Suprapubic skin (tissue), 4 donors: ENCODE results near the gene APH1B. TPM values are rescaled to one million over a fixed set of nuclear protein-coding genes. Genes with fewer than 3 reads are reported as not detected.
"Not testable (repeated sequence)": the region's sequence is repeated elsewhere in the genome, so short reads cannot be mapped to it uniquely, and the experiment has no call there.

Source experiments
- DNase-seq, 2 donors: peaks; one replicate each; pipeline ENCODE4 v3.0.0-alpha.2; 2019; ENCODE audit warnings: low spot score in 2 of 2
- H3K27ac ChIP-seq: fragments of 200-600 bp; sonication (generic); one replicate; pipeline ENCODE4 v1.5.1; 2019
- H3K27me3 ChIP-seq: fragments of 200-600 bp; sonication (generic); one replicate; pipeline ENCODE4 v1.5.1; 2019
- H3K36me3 ChIP-seq: fragments of 200-600 bp; sonication (generic); one replicate; pipeline ENCODE4 v1.5.1; 2019
- H3K4me1 ChIP-seq: fragments of 200-600 bp; sonication (generic); one replicate; pipeline ENCODE4 v1.5.1; 2019
- H3K4me3 ChIP-seq: fragments of 200-600 bp; sonication (generic); one replicate; pipeline ENCODE4 v1.5.1; 2019; ENCODE audit warnings: mild to moderate bottlenecking
- H3K9me3 ChIP-seq: fragments of 200-600 bp; sonication (generic); one replicate; pipeline ENCODE4 v1.5.1; 2019
- EP300 ChIP-seq: sonication (generic); formaldehyde crosslinking; IDR thresholded peaks from one replicate; pipeline ENCODE4 v1.6.1; 2017; ENCODE audit warnings: antibody characterized with exemption
- POLR2A ChIP-seq, 2 donors: fragments of 450-650 bp; IDR thresholded peaks; one replicate each; pipeline ENCODE4 v1.6.1; 2017; ENCODE audit warnings: antibody characterized with exemption in 2 of 2, mild to moderate bottlenecking in 2 of 2, moderate library complexity in 2 of 2
- POLR2AphosphoS5 ChIP-seq, 3 donors: sonication (generic); formaldehyde crosslinking; IDR thresholded peaks; one replicate each; pipeline ENCODE4 v1.6.1; 2017; ENCODE audit warnings: antibody characterized with exemption in 3 of 3
- WGBS: methylation state at CpG from one replicate; pipeline ENCODE4 v1.1.5; 2018; 5-methylcytosine and 5-hydroxymethylcytosine counted together
- total RNA-seq, 4 donors: library from RNA; depleted of rRNA; stranded (reverse); fragments of >200 nt; gene quantifications; one replicate each; pipeline ENCODE4 v1.1.0, GENCODE V29; 2016
- TF ChIP-seq, protein P1 (sequence below), 2 donors: fragments of 200-600 bp in 1 of 2; fragments of 450-650 bp in 1 of 2; sonication (generic) in 1 of 2; IDR thresholded peaks; one replicate each; pipeline ENCODE4 v1.5.1; 2016 to 2019; ENCODE audit warnings: antibody characterized with exemption in 2 of 2, mild to moderate bottlenecking in 1 of 2, moderate library complexity in 1 of 2

The APH1B gene
- total RNA-seq, 4 donors from 2014 or later = 4.5 to 12.1 (median 7.1) TPM

DNA sequence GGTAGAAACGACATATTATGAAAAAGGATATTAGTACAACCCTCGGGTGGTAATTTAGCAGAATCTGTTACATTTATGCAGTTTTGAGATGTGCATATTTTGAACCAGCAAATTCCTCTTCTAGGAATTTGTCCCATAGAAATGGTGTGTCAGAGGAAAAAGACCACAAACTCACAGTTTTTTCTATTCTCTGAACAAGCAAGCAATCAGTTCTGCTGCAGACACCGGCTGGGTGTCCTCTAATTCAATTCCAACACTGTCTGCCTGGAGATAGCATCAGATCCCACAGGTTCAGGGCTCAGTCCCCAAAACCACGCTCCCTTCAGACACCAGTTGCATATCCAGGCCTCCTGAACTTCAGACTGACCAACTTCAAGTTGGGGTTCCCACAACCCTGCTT, 36.4 kb downstream of the APH1B start:
- Histone ChIP-seq H3K4me3 (no peak overlapping the region), H3K4me1 (peaks cover 6% of the 10 kb centered on the region), H3K27me3 (no peaks in the 10 kb centered on the region), H3K9me3 (no peaks in the 10 kb centered on the region), H3K36me3 (no peaks in the 10 kb centered on the region), H3K27ac (no peak overlapping the region)
- WGBS = 89% methylated on average over 4 of the region's 4 CpGs
- no peak for DNase-seq
- TF ChIP-seq EP300 = no peak
- TF ChIP-seq POLR2A (IDR thresholded peaks at IDR 0.05) = no peak
- TF ChIP-seq, protein P1, sequence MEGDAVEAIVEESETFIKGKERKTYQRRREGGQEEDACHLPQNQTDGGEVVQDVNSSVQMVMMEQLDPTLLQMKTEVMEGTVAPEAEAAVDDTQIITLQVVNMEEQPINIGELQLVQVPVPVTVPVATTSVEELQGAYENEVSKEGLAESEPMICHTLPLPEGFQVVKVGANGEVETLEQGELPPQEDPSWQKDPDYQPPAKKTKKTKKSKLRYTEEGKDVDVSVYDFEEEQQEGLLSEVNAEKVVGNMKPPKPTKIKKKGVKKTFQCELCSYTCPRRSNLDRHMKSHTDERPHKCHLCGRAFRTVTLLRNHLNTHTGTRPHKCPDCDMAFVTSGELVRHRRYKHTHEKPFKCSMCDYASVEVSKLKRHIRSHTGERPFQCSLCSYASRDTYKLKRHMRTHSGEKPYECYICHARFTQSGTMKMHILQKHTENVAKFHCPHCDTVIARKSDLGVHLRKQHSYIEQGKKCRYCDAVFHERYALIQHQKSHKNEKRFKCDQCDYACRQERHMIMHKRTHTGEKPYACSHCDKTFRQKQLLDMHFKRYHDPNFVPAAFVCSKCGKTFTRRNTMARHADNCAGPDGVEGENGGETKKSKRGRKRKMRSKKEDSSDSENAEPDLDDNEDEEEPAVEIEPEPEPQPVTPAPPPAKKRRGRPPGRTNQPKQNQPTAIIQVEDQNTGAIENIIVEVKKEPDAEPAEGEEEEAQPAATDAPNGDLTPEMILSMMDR (IDR thresholded peaks at IDR 0.05) = no peak
- no peak for TF ChIP-seq POLR2AphosphoS5 (IDR thresholded peaks at IDR 0.05)

DNA sequence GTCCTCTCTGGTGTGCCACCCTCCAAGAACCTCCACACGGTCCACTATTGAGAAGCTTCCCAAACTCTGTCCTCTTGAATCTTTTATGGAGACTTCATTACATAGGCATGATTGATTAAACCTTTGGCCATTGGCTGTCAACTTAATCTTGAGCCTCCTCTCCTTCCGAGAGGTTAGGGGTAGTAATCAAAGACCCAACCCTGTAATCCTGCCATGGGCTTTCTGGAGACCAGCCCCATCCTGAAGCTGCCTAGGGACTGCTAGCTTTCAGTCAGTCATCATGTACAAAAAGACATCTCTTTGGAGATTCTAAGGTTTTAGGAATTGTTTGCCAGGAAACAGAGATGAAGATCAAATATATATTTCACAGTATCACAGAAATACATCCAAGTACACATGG, 37.0 kb downstream of the APH1B start:
- DNase-seq = no peak
- no peak for TF ChIP-seq POLR2A (IDR thresholded peaks at IDR 0.05)
- TF ChIP-seq, protein P1 (IDR thresholded peaks at IDR 0.05) = no peak
- TF ChIP-seq EP300 = no peak
- TF ChIP-seq POLR2AphosphoS5 (IDR thresholded peaks at IDR 0.05) = no peak

DNA sequence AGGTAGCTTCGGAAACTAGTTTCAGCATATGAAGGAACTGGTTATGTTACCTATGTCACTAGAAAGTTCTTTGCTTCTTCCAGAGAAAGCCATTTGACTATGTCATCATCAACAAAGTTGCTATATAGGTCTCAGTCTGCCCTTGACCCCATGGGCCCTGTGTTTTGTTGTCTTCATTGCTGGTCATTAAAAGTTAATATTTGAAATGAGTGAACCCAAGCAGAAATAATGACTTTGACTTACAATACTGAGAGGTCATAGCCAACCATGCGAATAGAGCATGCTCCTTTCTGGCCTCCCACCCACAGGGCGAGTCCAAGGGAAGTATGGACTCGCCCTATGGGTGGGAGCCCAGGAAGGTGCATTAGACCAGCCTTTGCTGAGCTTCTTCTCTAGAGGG, 40.9 kb downstream of the APH1B start:
- Histone ChIP-seq H3K4me1 (peaks cover 3% of the 10 kb centered on the region), H3K27ac (no peak overlapping the region), H3K4me3 (no peak overlapping the region), H3K27me3 (no peaks in the 10 kb centered on the region), H3K9me3 (no peaks in the 10 kb centered on the region), H3K36me3 (no peaks in the 10 kb centered on the region)
- DNase-seq = no peak
- 87% methylated on average over 4 of the region's 4 CpGs for WGBS
- no peak for TF ChIP-seq POLR2AphosphoS5 (IDR thresholded peaks at IDR 0.05)
- TF ChIP-seq, protein P1 (IDR thresholded peaks at IDR 0.05) = no peak
- TF ChIP-seq EP300 = no peak
- no peak for TF ChIP-seq POLR2A (IDR thresholded peaks at IDR 0.05)

More for the DNA sequence above, 37.0 kb downstream of the APH1B start:
- 63% methylated on average over 2 of the region's 2 CpGs for WGBS
- Histone ChIP-seq H3K9me3 (no peaks in the 10 kb centered on the region), H3K4me3 (no peak overlapping the region), H3K27me3 (no peaks in the 10 kb centered on the region), H3K4me1 (no peaks in the 10 kb centered on the region), H3K27ac (no peak overlapping the region), H3K36me3 (no peaks in the 10 kb centered on the region)

DNA sequence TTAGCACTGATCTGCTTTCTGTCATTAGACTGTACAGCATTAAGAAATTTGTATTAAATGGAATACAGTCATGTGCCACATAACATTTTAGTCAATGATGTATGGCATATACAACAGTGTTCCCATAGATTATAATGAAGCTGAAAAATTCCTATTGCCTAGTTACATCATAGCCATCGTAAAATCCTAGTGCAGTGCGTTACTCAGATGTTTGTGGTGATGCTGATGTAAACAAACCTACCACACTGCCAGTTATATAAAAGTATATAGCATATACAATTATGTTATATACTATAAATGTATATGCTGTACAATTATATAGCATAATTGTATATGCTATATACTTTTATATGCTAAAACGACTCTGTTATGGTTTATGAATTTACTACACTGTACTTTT, 41.7 kb downstream of the APH1B start:
- WGBS = 88% methylated on average over 3 of the region's 3 CpGs

DNA sequence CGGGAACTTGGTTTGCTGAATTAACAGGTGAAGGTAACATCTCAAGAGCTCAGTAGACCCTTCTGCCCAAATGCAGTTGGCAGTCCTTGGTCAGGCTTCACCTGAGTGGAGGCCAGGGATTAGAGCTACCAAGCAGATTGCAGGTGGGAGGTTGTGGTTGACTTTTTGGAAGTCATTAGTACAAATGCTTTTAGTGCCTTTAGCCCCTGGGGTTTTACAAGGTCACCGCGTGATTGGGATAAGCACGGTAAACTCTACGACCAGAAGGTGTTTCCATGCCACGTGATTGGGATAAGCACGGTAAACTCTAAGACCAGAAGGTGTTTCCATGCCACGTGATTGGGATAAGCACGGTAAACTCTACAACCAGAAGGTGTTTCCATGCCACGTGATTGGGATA, 43.0 kb downstream of the APH1B start:
- DNase-seq = not testable (repeated sequence)
- 96% methylated on average over 10 of the region's 10 CpGs for WGBS

More for the DNA sequence above, 41.7 kb downstream of the APH1B start:
- Histone ChIP-seq H3K4me3 (no peak overlapping the region), H3K27ac (no peak overlapping the region), H3K9me3 (no peaks in the 10 kb centered on the region), H3K4me1 (peaks cover 3% of the 10 kb centered on the region), H3K36me3 (no peaks in the 10 kb centered on the region), H3K27me3 (no peaks in the 10 kb centered on the region)
- DNase-seq = no peak
- TF ChIP-seq POLR2A (IDR thresholded peaks at IDR 0.05) (no peak), EP300 (no peak), POLR2AphosphoS5 (IDR thresholded peaks at IDR 0.05) (no peak)
- TF ChIP-seq, protein P1 (IDR thresholded peaks at IDR 0.05) = no peak

DNA sequence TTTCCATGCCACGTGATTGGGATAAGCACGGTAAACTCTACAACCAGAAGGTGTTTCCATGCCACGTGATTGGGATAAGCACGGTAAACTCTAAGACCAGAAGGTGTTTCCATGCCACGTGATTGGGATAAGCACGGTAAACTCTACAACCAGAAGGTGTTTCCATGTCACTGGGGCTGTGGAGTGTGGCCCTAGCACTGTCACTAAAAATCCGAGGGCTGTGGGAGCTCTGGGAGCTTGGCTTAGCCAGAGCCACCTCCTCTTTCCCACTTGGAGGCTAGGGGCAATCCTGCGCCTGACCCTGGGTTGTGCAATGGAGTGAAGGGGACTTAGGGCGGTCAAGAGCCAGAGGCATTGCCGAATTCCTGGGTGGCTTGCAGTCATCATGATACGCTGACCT, 43.6 kb downstream of the APH1B start:
- WGBS = 89% methylated on average over 5 of the region's 11 CpGs
- DNase-seq, H3K27me3 ChIP-seq, H3K4me3 ChIP-seq, H3K27ac ChIP-seq, H3K4me1 ChIP-seq, H3K9me3 ChIP-seq, H3K36me3 ChIP-seq: not testable (repeated sequence)

More for the DNA sequence above, 43.0 kb downstream of the APH1B start:
- not testable (repeated sequence) for H3K27me3 ChIP-seq, H3K4me1 ChIP-seq, H3K27ac ChIP-seq, H3K36me3 ChIP-seq, H3K9me3 ChIP-seq, H3K4me3 ChIP-seq
